Lower leg skin (tissue), 4 donors: Measurements from ENCODE around the gene RXRA. TPM values are rescaled to one million over a fixed set of nuclear protein-coding genes. Genes with fewer than 3 reads are reported as not detected.
A peak's percentile ranks its signal among the peaks of the same experiment; 100 is the strongest.

Experiments
- DNase-seq, 2 donors: peaks; one replicate each; pipeline ENCODE4 v3.0.0-alpha.2; 2019; ENCODE audit warnings: low spot score in 2 of 2
- H3K4me3 ChIP-seq: fragments of 200-600 bp; sonication (generic); 2 replicates; pipeline ENCODE4 v1.5.1; 2017; ENCODE audit warnings: mild to moderate bottlenecking, low read depth; ENCODE audit not compliant: poor library complexity, severe bottlenecking
- POLR2A ChIP-seq, 2 donors: fragments of 450-650 bp; IDR thresholded peaks; one replicate each; pipeline ENCODE4 v1.6.1; 2016 to 2017; ENCODE audit warnings: antibody characterized with exemption in 2 of 2, mild to moderate bottlenecking in 1 of 2, moderate library complexity in 1 of 2
- WGBS, 2 donors: methylation state at CpG; one replicate each; pipeline ENCODE4 v1.1.5; 2018; 5-methylcytosine and 5-hydroxymethylcytosine counted together
- intact Hi-C: fragments of 100-400 bp; cut with DNase I; formaldehyde crosslinking; loops from one replicate; pipeline ENCODE4 v1.15.0; 2023; ENCODE audit warnings: low total_unique reads
- total RNA-seq, 4 donors: library from RNA; depleted of rRNA; stranded (reverse); fragments of >200 nt; gene quantifications; one replicate each; pipeline ENCODE4 v1.1.0, GENCODE V29; 2016
- TF ChIP-seq, protein P1 (sequence below), 3 donors: fragments of 450-650 bp; IDR thresholded peaks; one replicate each; pipeline ENCODE4 v1.5.1; 2016; ENCODE audit warnings: antibody characterized with exemption in 3 of 3, mild to moderate bottlenecking in 3 of 3, moderate library complexity in 2 of 3

RXRA gene
- total RNA-seq, 4 donors from 2014 or later = 143 to 242 (median 166) TPM

DNA sequence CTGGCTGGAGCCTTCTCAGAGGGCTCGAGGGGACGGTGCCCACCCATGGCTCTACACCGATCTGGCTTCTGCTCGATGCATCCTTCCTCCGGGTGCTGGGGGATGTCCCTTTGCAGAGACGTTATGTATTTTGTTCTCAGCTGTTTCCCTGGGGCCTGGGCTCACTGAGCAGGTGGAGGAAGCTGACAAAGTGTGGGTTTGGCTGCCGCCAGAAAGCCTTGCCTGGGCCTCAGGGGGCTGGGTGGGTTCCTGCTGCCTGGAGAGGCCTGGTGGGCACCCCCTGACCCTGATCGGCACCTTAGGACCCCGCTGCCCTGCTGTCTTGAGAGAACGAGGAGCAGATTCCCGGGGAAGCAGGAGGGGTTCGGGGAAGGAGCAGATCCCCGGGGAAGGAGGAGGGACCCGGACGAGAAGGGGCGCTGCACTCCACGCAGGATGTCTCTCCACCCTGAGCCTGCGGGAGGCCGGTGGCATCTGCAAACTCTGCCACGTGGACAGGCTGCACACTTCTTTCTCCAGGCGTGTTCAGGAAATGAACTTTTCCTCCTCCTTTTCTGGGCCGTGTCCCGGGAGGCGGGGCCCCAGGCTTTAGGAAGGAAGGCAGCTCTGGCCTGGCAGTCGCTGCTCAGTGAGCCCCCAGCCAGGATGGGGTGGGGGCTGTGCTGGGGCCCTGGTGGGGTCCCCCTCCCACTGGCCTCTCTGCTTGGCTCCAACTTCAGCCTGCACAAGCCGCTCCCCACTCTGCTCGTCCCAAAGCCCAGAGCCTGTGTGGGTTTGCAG lies 148.9 kb downstream of the RXRA start:
- TF ChIP-seq POLR2A (IDR thresholded peaks at IDR 0.05) = no peak
- TF ChIP-seq, protein P1, sequence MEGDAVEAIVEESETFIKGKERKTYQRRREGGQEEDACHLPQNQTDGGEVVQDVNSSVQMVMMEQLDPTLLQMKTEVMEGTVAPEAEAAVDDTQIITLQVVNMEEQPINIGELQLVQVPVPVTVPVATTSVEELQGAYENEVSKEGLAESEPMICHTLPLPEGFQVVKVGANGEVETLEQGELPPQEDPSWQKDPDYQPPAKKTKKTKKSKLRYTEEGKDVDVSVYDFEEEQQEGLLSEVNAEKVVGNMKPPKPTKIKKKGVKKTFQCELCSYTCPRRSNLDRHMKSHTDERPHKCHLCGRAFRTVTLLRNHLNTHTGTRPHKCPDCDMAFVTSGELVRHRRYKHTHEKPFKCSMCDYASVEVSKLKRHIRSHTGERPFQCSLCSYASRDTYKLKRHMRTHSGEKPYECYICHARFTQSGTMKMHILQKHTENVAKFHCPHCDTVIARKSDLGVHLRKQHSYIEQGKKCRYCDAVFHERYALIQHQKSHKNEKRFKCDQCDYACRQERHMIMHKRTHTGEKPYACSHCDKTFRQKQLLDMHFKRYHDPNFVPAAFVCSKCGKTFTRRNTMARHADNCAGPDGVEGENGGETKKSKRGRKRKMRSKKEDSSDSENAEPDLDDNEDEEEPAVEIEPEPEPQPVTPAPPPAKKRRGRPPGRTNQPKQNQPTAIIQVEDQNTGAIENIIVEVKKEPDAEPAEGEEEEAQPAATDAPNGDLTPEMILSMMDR (IDR thresholded peaks at IDR 0.05) = no peak
- DNase-seq = peak; percentile 68 to 95
- 18 to 23% methylated on average over 20 to 21 of the region's 27 CpGs for WGBS, 2 donors
- H3K4me3 ChIP-seq = no peak overlapping the region
- intact Hi-C loops = no loop called here

DNA sequence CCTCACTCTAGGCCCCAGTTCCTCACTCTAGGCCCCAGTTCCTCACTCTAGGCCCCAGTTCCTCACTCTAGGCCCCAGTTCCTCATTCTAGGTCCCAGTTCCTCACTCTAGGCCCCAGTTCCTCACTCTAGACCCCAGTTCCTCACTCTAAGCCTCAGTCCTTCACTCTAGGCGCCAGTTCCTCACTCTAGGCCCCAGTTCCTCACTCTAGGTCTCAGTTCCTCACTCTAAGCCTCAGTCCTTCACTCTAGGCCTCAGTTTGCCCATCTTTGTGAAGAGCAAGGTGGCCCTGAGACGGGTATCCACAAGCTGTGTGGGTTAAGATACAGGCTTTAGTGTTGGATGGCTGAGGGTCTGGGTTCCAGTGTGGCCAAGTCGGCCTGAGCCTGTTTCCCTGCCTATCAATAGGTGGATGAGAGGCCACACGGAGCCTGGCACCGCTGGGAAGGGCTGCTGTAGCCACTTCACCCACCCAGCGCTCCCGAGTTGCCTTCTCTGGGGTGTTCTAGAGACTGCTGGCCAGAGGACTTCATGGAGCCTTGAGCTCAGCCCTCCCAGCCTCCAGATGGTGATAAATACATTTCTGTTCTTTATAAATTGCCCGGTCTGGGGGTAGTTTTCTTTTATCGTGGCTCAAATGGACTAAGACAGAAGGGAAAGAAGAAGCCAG lies 150.2 kb downstream of the RXRA start:
- TF ChIP-seq, protein P1 (IDR thresholded peaks at IDR 0.05) = no peak
- TF ChIP-seq POLR2A (IDR thresholded peaks at IDR 0.05) = no peak
- 96% methylated on average over 9 of the region's 9 CpGs for whole genome bisulfite sequencing, 2 donors
- no peak overlapping the region for H3K4me3 ChIP-seq
- intact Hi-C loops = no loop called here
- no peak for DNase-seq

DNA sequence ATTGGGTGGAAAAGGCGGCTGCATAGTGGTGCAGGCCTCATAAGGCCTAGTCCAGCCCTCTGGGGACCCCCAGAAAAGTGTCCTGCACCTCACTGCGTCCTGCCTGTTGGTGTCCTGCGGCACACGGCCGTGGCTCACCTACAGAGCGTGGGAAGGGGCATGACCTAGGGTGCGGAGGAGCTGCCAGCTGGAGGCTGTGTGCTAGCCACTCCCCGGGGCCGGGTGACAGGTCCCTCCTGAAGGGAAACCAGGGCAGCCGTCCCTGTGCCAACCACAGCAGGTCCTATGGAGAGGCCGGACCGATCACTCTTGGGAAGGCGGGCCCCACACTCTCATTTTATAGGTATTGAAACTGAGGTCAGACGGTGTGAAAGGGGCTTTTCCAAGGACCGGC lies 150.7 kb downstream of the RXRA start:
- no peak overlapping the region for H3K4me3 ChIP-seq
- TF ChIP-seq POLR2A (IDR thresholded peaks at IDR 0.05) = no peak
- TF ChIP-seq, protein P1 (IDR thresholded peaks at IDR 0.05) = no peak
- DNase-seq = no peak
- intact Hi-C loops = no loop called here
- WGBS, 2 donors = 92 to 99% methylated on average over 15 of the region's 15 CpGs

DNA sequence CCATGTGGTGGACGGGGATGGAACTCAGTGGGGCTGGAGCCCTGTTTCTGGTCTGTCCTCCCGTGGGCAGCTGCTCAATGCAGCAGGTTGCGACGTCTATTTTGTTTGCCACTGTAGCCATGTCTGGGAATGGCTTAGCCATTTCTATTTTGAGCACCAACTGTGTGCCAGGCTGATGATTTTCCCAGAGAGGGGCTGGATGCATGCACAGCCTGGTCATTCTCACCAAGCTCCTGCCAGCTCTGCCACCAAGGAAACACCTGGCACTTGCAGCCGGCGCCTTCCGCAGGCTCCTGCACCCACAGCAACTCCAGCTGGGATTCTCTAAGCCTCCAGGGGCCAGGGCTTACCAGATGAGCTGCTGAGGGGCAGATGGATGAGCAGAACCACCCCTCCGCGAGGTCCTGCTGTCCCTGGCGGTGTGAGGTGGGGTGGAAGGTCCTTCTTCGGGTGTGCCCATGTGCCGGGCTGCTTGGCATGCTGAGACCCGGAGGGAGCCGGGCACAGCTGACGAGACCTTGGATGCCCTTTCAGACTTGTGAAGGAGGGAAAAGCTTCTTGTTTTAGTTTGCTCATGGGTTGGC lies 151.2 kb downstream of the RXRA start:
- no peak for TF ChIP-seq POLR2A (IDR thresholded peaks at IDR 0.05)
- TF ChIP-seq, protein P1 (IDR thresholded peaks at IDR 0.05) = no peak
- 75% methylated on average over 13 to 15 of the region's 15 CpGs for WGBS, 2 donors
- intact Hi-C loops = no loop called here
- H3K4me3 ChIP-seq = no peak overlapping the region
- DNase-seq = no peak

DNA sequence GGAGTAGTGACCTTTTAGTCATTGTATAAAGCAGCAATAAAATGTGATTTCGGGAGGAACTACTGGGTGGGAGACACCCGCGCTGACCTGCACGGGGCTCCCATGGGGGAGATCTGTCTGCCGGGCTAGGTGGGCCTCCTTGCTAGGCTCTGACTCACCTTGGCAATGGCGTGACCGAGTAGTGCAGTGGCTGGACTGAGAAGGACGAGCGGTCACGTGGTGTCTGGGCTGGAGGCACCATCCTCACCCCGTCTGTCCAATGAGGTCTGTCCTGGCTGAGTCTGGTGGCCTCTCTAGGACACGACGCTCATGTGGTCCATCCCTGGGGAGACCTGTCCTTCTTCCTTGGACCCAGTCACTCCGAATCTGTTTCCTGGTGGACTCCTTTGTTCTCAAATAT lies 151.7 kb downstream of the RXRA start:
- TF ChIP-seq POLR2A (IDR thresholded peaks at IDR 0.05) = no peak
- TF ChIP-seq, protein P1 (IDR thresholded peaks at IDR 0.05) = no peak
- 82 to 89% methylated on average over 14 of the region's 14 CpGs for WGBS, 2 donors
- H3K4me3 ChIP-seq = no peak overlapping the region
- intact Hi-C loops = no loop called here
- DNase-seq = no peak
